GM21360 (cell line): ENCODE results near the gene CCDC197.

Experiments used
- ATAC-seq: cut with Tn5 transposase; IDR thresholded peaks from one replicate; pipeline ENCODE4 v1.9.1; 2021; ENCODE audit warnings: mild to moderate bottlenecking, moderate library complexity; ENCODE audit not compliant: unreplicated experiment

CCDC197 gene

DNA sequence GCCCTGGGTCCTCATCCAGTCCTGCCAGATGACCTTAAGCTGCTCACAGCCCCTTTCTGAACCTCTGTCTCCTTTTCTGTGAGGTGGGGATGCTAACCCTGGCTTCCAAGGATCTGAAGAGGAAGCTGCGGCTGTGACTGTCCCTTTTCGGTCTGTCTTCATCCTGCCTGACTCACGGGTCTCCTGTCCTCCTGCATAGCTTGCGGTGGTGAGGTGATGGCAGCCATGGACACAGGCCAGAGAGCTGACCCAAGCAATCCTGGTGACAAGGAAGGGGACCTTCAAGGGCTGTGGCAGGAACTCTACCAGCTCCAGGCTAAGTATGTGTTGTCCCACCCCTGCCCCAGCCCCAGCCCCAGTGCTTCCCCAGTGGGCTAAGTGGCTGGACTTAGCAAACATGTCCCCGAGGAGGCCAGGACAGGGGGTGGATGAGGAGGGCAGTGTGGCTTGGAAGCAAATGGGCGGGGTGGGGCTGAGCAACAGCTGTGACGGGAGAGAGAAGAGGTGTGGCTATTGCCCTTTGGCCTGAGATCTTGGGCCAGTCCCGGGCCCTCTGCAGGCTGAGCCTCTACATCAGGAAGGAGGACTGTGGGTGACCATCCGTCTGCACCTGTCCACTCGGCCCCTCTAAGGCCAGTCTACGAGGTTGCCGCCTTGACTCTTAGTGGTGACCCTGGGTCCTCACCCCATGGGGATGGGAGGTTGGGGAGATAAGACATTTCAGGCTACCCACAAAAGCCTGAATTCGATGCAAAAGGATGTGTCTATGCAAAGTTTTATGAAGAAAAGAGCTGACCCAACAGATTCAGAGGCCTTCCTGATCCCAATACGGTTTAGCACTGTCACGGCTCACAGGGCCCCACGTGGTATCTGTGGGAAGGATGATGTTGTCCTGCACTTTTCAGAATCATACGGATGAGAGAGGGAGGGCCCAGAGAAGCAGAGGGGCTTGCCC is 1.1 kb downstream of the CCDC197 start:
- ATAC-seq = no peak

DNA sequence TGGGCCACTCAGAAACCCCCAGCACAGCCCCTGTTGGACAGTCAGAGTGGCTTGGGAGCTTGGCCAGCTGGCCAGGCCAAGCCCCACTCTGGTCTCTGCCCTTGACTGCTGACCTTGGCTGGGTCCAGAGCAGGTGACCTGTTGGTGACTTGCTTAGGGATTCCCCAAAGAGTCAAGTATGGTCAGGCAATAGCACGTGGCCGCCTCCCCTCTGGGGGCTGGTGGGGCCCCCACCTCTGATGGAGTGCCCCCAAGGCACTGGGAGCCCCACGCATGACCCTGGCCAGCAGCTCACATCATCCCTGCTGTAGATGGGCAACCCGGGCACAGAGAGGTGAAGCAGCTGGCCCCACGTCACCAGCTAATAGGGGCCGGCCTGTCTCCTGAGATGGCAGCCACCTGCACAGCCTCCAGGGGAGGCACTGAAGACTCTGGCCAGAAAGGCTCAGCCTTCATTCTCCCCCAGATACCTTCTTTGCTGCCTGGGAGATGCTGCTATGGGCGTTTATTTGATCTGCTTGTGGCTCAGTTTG is 1.8 kb downstream of the CCDC197 start:
- ATAC-seq = no peak

DNA sequence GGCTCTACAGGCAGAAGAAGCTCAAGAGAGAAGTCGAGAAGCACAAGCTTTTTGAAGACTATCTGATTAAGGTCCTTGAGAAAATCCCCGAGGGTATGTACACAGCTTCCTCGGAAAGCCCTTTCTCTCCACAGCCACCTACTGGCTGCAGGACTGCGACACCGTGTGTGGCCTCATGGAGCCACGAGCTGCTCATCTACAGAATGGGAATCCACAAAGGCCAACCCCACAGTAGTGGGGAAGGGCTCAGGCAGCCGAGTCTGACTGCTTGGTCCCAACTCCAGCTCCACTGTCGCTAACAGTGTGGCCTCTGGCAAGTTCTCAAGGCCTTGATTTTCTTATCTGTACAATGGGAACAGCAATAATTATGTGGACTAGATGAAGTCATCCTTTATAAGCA is 2.5 kb downstream of the CCDC197 start:
- ATAC-seq = no peak

DNA sequence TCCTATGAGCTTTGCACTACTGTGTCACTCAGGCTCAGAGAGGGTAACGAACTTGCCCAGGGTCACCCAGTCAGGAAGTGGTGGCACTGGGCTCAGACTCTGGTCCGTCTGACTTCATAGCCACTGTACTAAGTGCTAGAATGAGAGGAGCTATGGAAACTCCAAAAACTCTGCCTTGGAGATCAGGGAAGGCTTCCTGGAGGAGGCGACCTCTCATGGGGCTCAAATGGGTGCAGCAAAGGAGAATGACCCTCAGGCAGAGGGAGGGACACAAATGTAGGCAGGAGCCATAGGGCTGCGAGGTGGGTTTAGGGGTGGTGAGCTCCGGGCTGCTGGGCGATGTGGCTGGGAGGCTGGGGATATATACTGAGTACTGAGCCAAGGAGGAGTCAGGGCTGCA is 3.2 kb downstream of the CCDC197 start:
- no peak for ATAC-seq

DNA sequence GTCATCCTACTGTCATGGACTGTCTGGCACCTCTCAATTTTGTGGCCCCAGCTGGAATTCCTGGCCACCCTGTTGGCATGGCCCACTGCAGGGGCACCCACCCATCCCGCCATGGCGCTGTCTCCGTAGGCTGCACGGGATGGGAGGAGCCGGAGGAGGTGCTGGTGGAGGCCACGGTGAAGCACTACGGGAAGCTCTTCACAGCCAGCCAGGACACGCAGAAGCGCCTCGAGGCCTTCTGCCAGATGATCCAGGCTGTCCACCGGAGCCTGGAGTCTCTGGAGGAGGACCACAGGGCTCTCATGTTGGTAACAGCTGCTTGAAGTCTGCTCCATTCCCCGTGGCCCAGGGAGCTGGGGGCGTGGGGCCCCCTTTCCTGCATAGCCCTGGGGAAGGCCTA is 3.9 kb downstream of the CCDC197 start:
- ATAC-seq = no peak

DNA sequence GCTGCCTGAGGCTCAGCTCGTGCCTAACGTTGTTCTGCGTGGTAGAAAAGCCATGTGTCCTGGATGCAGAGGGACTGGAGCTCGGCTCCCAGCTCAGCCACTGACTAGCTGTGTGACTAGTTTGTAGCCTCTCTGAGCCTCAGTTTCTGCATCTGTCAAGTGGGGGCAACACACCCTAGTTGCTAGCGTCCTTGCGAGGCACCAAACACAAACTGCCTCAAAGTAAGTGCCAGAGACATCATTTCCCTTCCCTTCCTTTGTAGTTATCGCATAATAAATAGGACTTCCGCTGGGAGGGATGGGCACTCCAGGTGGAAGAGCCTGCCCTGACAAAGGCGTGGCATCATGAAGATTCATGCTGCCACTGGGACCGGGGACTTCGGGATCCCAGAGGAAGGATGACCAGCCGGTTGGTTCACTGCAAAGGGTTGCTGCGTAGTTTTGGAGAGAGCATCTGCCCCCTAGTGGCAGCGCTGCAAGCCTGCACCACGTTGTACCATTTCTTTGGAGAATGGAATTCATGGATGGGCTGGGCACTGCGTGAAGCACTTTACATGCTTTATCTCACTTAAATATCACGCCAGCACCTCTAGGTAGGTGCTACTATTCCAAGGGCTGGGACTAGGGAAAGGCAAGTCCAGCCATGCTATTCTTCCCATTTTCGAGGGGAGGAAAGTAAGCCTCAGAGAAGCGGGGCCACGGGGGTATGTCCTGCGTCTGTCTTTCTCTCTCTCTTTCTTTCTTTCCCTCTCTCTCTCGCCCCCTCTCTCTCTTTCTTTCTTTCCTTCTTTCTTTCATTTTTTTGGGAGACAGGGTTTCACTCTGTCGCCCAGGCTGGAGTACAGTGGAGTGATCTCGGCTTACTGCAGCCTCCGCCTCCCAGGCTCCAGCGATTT is 4.6 kb downstream of the CCDC197 start:
- no peak for ATAC-seq

DNA sequence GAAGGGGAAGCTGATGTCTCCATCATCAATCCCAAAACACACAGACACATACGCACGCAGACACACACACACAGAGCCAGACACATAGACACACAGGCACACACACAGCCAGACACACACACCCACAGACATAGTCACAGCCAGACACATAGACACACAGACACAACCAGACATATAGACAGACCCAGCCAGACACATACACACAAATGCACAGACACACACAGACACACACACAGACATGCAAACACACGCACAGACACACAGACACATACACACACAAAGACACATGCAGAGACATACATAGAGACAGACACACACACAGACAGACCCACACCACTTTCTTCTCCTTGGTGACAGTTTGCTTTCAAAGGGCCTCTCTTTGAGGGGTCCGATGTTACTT is 6.3 kb downstream of the CCDC197 start:
- ATAC-seq = no peak

DNA sequence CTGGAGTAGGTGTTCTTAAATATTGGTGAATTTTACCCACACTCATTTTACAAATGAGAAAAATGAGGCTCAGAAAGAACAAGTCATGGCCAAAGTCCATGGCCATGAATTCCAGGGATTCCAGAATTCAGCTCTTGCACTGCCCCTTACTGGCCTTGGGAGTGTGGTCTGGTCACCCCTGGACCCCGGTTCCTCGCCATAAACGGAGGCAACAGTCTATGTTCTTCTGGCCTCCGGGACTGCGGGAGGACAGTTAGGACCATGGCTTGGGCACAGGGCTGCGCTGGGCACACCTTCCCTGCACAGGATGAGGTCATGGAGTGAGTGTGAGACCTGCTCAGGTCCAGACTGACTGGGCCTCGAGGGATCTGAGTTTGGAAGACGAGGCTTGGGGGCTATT is 6.9 kb downstream of the CCDC197 start:
- ATAC-seq = no peak

DNA sequence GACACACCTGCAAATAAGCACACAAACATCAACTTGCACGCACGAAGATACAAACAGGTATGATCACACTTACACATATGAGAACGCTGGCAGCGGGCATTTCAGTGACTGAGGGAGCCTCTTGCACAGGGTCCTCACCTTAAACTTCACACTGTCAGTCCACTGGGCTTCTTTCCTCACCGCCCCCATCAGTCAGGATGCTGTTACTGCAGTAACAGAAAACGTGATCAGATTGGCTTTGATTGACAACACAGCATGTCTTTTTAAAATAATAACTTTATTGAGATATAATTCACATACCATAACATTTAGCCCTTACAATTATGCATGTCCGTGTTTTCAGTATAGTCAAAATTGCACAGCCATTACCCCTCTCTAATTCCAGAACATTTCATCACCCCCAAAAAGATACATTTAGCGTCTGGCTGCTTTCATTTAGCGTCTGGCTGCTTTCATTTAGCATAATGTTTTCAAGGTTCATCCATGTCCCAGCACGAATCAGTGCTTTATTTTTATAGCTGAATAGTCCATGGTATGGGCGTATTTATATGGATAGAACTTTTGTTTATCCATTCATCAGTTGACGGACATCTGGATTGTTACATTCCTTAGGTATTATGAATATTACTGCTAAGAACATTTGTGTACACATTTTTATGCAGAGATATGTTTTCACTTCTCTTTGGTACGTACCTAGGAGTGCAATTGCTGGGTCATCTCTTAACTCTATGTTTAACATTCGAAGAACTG is 8.4 kb downstream of the CCDC197 start:
- ATAC-seq = no peak

DNA sequence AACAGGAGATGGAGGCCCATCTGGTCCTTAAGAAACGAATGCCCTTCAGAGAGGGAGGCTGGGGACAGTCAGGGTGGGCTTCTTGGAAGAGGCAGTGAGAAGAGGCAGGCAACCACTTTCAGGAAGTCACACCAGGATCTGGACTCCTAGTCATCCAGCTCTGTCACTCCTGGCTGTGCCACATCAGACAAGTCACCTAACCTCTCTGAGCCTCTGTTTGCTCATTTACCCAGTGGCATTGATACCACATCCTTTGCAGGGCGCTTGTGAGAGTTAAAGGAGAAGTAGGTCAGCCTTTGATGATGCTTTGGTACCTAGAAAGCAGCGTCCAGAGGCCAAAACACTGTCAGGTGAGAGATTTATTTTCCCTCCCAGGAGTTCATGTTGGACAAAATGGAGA is 11.1 kb downstream of the CCDC197 start:
- ATAC-seq = no peak

DNA sequence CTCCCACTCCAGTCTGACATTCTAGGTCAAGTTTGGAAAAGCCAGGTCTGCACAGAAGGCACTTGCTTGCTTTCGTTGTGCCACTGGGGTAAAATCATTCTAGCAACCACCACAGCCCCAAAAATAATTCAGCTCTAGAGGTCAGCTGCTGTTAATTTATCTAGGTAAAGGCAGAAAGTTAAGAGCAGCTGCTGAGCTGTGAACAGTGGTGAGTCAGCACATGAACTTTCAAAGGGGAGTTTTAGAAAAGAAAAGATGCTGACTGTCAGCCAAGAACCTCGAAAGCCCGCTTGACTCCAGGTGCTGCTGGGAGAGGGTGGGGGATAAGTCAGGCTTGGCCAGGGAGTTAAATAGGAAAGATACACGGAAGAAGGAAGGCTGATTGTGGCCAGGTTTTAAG is 12.7 kb downstream of the CCDC197 start:
- no peak for ATAC-seq

DNA sequence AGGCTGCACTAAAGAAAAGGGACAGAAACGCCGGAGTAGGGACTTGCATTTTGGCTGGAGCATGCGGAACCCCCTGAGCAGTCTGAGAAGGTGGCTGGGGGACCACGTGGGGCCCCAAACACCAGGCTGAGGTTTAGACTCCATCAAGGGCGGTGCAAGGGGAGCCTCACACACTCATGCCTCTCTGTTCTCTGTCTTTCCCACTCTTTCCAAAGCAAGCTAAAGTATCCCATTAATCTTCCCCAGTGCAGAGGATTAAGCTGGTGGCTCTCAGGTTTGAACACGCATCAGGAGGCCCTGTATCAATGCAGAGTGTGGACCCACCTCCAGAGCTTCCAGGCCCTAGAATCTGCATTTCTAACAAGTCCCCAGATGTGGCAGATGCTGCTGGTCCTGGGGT is 13.5 kb downstream of the CCDC197 start:
- ATAC-seq = no peak

DNA sequence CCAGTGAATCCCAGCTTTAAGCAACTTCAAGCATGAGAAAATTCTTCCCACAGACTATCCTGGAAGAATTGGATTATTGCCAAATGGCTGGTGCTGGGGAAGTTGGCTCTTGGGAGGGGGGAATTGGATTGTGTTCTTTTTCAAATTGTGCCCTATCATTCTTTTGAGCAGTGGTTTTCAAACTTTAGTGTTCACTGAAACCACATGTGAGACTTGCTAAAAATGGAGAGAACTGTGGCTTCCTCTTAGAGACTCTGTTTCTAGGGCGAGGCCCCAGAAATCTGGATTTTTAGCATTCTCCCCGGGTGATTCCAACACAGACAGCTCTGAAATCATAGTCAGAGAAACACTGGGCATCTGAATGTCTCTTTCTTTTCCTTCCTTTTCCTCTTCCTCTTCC is 14.7 kb downstream of the CCDC197 start:
- no peak for ATAC-seq

DNA sequence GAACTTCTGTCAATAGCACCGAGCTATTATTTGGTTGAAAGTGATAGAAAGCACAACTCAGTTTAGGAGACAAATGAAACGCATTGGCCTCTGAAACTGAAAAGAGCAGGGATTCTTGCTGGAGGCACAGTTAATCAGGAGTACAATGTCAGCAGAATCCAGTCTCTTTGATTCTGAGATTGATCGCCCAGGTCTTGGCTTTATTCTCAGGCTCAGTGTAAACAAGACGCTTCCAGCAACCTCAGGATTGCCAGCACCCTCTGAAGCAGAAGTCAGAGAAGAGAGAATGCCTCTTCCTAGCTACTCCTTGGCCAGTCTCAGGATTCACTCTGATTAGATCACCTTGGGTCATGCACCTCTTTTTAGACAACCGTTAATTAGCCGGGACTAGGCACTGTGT is 17.3 kb downstream of the CCDC197 start:
- no peak for ATAC-seq

DNA sequence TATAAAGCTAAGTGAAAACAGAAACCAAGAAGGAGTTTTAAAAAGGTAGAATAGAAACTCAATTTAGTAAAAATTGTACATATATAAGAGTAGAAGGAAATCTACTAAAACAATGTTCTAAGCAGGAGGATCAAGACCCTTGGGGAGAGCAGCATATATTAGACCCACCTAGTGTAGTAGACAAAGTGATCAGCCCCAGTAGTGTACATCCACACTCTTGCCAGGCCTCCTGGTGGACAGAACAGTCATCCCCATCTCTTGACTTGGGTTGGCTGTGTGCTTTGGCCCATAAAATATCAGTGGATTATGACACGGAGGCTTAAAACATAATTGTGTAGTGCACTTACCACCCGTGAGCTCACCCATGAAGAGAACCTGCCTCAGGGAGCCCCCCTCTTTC is 18.1 kb downstream of the CCDC197 start:
- no peak for ATAC-seq

DNA sequence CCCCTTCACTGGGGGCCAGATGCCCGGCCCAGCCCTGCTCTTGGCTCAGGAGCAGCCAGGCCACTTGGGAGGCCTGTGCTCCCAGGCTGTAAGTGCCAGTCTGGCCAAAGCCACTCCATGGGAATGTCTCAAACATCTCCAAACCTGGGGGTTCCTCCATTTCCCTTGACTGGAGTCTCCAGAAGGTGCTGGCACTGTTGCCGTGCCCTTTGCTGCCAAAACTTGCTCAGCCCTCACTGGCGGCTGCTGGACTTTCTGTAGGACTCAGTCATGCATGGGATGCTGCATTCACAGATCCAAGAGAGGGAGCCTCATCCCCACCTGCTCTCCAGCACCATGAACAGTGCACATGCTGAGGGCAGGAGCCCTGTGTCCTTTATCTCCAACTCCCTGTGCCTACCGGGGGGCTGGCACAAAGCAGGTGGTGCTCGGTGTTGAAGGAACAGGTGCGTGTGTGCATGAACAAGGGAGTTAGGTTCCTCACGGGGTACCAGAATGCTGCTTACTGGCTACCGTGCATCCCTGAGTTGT is 19.4 kb downstream of the CCDC197 start:
- ATAC-seq = no peak

DNA sequence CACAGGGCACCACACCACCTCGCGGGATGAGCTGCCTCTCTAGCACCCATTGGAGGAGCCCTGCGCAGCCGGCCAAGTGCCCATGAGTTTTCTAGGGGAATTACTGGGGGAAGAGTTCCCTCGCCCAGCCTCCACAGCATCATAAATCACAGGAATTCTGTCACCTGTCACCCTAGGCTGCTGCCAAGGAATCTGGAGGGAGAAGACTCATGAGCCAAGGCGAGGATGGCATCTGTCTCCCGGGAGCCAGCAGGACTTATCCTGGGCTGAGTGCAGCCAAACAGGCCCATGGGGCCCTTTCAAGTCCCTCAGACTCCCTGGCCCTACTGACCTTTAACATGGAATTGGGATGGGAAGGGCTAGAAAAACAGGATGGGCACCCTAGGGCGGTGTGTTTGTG is 21.2 kb downstream of the CCDC197 start:
- ATAC-seq = no peak

DNA sequence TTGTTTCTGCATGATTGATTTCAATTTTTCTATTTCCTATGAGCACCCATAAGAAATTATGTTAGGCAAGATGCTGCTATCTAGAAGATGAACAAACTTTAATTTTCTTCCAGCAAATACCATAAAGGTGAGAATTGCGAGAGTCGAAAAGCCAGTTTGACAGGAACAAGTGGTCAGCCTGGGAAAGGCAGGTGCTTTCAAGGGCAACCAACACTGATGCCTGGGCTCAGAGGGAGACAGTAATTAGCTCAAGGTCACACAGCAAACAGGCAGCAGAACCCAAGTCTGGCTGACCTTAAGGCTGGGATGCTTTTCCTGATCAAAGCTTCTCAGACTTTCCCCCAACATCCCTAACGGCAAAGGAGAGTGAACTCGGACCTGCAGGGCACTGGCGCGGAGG is 22.2 kb downstream of the CCDC197 start:
- no peak for ATAC-seq

DNA sequence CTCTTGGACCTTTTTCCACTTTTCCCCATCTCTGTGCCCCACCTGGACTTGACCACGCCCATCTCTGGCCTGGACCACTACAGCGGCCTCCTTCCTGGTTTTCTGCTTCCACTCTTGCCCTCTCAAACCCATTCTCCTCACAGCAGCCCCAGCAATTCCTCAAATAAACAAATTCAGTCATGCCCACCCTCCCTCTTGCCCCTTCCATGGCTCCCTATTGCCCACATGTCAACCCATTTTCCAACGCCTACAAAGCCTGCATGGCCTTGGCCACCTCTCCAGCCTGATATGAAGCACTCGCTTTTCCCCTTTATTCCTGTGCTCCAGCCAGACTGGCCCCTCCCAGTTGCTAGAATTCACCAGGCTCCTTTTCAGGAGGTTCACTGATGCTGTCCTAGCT is 23.2 kb downstream of the CCDC197 start:
- ATAC-seq = no peak

DNA sequence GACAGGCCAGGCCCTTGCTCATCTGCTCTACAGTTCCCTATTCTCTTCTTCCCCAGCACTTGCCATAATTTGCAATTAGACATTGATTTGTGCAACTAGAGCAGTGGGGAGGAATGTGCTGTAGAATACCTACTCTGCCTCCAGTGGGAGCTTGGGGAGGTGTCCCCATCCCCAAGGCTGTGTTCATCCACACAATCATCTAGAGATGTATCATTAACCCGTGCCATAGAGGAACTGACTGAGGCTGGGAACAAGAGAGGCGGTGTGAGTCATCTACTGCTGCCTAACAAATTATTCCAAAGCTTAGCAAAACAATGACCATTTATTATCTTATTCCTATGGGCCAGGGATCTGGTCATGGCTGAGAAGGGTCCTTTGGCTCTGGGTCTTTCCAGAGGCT is 23.9 kb downstream of the CCDC197 start:
- no peak for ATAC-seq
